Vagina (tissue), 2 donors: Measurements from ENCODE around the gene MRPL51. TPM values are rescaled to one million over a fixed set of nuclear protein-coding genes. Genes with fewer than 3 reads are reported as not detected.

Experiments
- DNase-seq, 2 donors: peaks; one replicate each; pipeline ENCODE4 v3.0.0-alpha.2; 2017; ENCODE audit errors: extremely low spot score in 2 of 2
- H3K27ac ChIP-seq: fragments of 200-600 bp; sonication (generic); one replicate; pipeline ENCODE4 v1.5.1; 2019
- H3K27me3 ChIP-seq: fragments of 200-600 bp; sonication (generic); one replicate; pipeline ENCODE4 v1.5.1; 2019
- H3K36me3 ChIP-seq, 2 donors: fragments of 200-600 bp; sonication (generic); one replicate each; pipeline ENCODE4 v1.5.1; 2017 to 2019
- H3K4me1 ChIP-seq: fragments of 200-600 bp; sonication (generic); one replicate; pipeline ENCODE4 v1.5.1; 2019
- H3K4me3 ChIP-seq, 2 donors: fragments of 200-600 bp; sonication (generic); 1 replicate in 1 of 2; 2 replicates in 1 of 2; pipeline ENCODE4 v1.5.1; 2016 to 2019
- H3K9me3 ChIP-seq: fragments of 200-600 bp; sonication (generic); one replicate; pipeline ENCODE4 v1.5.1; 2019
- POLR2A ChIP-seq, 2 donors: fragments of 450-650 bp; IDR thresholded peaks; one replicate each; pipeline ENCODE4 v1.6.1; 2017; ENCODE audit warnings: antibody characterized with exemption in 2 of 2, mild to moderate bottlenecking in 2 of 2, moderate library complexity in 2 of 2
- POLR2AphosphoS5 ChIP-seq, 2 donors: sonication (generic); formaldehyde crosslinking; IDR thresholded peaks; one replicate each; pipeline ENCODE4 v1.9.0; 2017; ENCODE audit warnings: antibody characterized with exemption in 2 of 2, mild to moderate bottlenecking in 2 of 2, low read depth in 1 of 2; ENCODE audit not compliant: insufficient read depth in 1 of 2
- intact Hi-C: fragments of 100-400 bp; cut with DNase I; formaldehyde crosslinking; loops from one replicate; pipeline ENCODE4 v1.15.1; 2023
- total RNA-seq: library from RNA; depleted of rRNA; stranded (reverse); fragments of >200 nt; gene quantifications from one replicate; pipeline ENCODE4 v1.2.3, GENCODE V29; 2016
- TF ChIP-seq, protein P1 (sequence below), 3 experiments: fragments of 450-650 bp in 2 of 3; fragments of 200-600 bp in 1 of 3; sonication (generic) in 1 of 3; IDR thresholded peaks; one replicate each; pipeline ENCODE4 v1.5.1; 2017 to 2019; ENCODE audit warnings: antibody characterized with exemption in 3 of 3, mild to moderate bottlenecking in 2 of 3, moderate library complexity in 2 of 3

MRPL51 gene
- 23.1 TPM for total RNA-seq

GRCh38 chr12:6492838-6493496, at the start of gene MRPL51:
Gene MRPL51, minus strand, starts transcription at chr12:6493262. Its CDS starts 126 bp downstream, at chr12:6493136.
- peak in 1 of 2 donors; percentile 95 for DNase-seq
- no peaks in the 10 kb centered on the region for H3K27me3 ChIP-seq
- peak within 1 kb of the TSS; percentile 96 for H3K27ac ChIP-seq
- no peaks in the 10 kb centered on the region for H3K9me3 ChIP-seq
- peaks cover 25% of the 10 kb centered on the region for H3K4me1 ChIP-seq
- H3K4me3 ChIP-seq = peak within 1 kb of the TSS; percentile 77 to 90
- intact Hi-C loops = loop anchor here (5.0 kb wide), 1 partner anchor 39 kb away; the partner anchor contains the start of gene GAPDH
- H3K36me3 ChIP-seq = peaks cover 0 to 21% of the 10 kb centered on the region in 2 donors
- TF ChIP-seq POLR2A (IDR thresholded peaks at IDR 0.05) = peak in 1 of 2 donors; percentile 70
- TF ChIP-seq POLR2AphosphoS5 (IDR thresholded peaks at IDR 0.05; ENCODE audit: insufficient read depth in 1 of 2, low read depth in 1 of 2) = peak; percentile 91 to 94
- TF ChIP-seq, protein P1, sequence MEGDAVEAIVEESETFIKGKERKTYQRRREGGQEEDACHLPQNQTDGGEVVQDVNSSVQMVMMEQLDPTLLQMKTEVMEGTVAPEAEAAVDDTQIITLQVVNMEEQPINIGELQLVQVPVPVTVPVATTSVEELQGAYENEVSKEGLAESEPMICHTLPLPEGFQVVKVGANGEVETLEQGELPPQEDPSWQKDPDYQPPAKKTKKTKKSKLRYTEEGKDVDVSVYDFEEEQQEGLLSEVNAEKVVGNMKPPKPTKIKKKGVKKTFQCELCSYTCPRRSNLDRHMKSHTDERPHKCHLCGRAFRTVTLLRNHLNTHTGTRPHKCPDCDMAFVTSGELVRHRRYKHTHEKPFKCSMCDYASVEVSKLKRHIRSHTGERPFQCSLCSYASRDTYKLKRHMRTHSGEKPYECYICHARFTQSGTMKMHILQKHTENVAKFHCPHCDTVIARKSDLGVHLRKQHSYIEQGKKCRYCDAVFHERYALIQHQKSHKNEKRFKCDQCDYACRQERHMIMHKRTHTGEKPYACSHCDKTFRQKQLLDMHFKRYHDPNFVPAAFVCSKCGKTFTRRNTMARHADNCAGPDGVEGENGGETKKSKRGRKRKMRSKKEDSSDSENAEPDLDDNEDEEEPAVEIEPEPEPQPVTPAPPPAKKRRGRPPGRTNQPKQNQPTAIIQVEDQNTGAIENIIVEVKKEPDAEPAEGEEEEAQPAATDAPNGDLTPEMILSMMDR (IDR thresholded peaks at IDR 0.05) = no peak

DNA sequence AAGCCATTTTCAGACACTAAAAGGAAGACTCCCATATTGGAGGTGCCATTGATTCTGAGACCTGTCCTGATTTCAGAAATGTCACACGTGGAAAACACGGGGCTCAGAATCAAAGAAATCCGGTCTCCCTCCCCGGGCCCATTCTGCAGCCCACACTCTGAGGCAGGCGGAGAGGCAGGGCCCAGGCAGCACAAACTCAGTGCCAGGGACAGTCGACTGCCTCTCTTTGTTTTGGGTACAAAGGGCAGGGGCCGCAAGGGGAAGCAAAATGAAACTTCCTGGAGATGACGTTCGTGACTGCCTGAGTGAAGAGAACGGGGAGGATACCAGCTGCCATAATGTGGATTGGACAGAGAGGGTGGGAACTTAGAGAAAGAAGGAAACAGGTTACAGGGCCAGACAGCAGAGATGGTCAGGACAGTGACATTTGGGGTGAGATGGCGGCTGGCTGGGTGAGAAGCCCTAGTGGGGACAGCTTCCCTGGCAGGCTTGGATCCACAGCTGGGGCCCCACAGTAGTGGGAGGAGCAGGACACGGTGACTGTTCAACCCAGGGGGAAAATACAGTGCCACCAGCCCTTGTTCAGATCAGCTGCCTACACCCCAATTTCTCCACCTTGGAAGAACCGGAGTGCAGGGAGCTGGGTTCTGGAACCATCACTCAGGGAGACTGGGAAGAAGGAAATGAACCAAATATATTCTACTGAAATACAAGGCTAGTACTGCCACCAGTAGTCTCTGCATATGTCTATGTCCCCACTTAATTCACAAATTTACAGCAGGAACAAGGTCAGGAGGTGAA, 49.3 kb upstream of the MRPL51 start:
- Histone ChIP-seq H3K4me3 (no peak overlapping the region), H3K27me3 (no peaks in the 10 kb centered on the region), H3K36me3 (peaks cover 0 to 26% of the 10 kb centered on the region in 2 donors), H3K27ac (no peak overlapping the region), H3K9me3 (no peaks in the 10 kb centered on the region), H3K4me1 (peaks cover 26% of the 10 kb centered on the region)
- TF ChIP-seq POLR2A (IDR thresholded peaks at IDR 0.05) (no peak), POLR2AphosphoS5 (IDR thresholded peaks at IDR 0.05; ENCODE audit: insufficient read depth in 1 of 2, low read depth in 1 of 2) (no peak)
- TF ChIP-seq, protein P1 (IDR thresholded peaks at IDR 0.05) = no peak
- intact Hi-C loops = no loop called here
- DNase-seq = no peak

DNA sequence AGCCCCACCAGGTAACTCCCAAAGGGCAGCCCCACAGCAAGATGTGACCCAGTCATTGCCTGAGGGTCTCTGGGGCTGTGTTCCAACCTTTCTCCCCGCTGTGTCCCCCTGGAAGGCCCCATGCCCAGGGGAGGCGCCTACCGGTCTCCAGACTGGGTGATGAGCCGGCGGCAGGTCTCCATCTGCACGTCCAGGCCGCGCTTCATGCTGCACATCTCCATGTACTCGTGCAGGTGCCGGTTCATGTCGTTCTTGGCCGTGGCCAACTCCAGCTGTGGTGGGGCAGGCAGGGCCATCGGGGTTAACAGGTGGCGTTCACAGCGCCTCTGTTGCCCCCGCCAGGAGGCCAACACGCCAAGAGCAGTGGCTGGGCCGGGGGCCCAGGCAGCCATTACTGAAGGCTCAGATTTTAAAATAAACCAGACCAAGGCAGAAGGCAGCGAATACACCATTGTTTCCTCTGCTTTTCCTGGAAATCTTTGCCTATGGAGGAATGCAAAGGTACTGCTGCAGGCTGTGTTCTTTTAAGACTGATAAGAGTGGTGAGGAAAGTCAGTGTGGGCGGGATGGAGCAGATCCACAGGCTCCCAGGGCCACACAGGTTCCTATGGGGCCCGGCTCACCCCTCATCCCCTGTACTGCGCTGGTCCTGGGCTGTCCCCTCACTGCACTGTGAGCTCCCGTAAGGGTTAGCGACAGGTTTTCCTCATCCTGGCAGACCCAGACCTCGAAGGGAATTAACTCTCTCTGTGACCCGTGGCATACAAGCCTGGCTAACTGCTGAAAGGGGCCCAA, 48.5 kb upstream of the MRPL51 start:
- DNase-seq = no peak
- H3K4me1 ChIP-seq = peaks cover 35% of the 10 kb centered on the region
- no peaks in the 10 kb centered on the region for H3K27me3 ChIP-seq
- intact Hi-C loops = no loop called here
- H3K27ac ChIP-seq = peak overlapping the region; percentile 82
- TF ChIP-seq POLR2AphosphoS5 (IDR thresholded peaks at IDR 0.05; ENCODE audit: insufficient read depth in 1 of 2, low read depth in 1 of 2) (no peak), POLR2A (IDR thresholded peaks at IDR 0.05) (no peak)
- TF ChIP-seq, protein P1 (IDR thresholded peaks at IDR 0.05) = no peak
- H3K4me3 ChIP-seq = no peak overlapping the region
- H3K9me3 ChIP-seq = no peaks in the 10 kb centered on the region
- H3K36me3 ChIP-seq = peaks cover 0 to 35% of the 10 kb centered on the region in 2 donors

GRCh38 chr12:6540181-6540877, 47.3 kb upstream of the MRPL51 start:
- DNase-seq = peak in 1 of 2 donors; percentile 97
- Histone ChIP-seq H3K27ac (peak overlapping the region; percentile 82), H3K9me3 (no peaks in the 10 kb centered on the region), H3K4me1 (peaks cover 47% of the 10 kb centered on the region), H3K36me3 (peaks cover 0 to 42% of the 10 kb centered on the region in 2 donors), H3K27me3 (no peaks in the 10 kb centered on the region), H3K4me3 (no peak overlapping the region)
- intact Hi-C loops = no loop called here
- TF ChIP-seq, protein P1 (IDR thresholded peaks at IDR 0.05) = no peak
- peak; percentile 86 to 92 for TF ChIP-seq POLR2AphosphoS5 (IDR thresholded peaks at IDR 0.05; ENCODE audit: insufficient read depth in 1 of 2, low read depth in 1 of 2)
